DMS114 treated with DMSO at 0.1 percent for 48 hours (cell line): ENCODE measurements around the gene SORCS2.

ENCODE experiments used
- DNase-seq: peaks from one replicate; lab custom pipeline; 2025; ENCODE audit not compliant: unreplicated experiment; lab: John Stamatoyannopoulos, UW

SORCS2 gene

GRCh38 chr4:7762376-7763030 is 570.2 kb downstream of the SORCS2 start:
- no peak for DNase-seq

- DNase-seq = no peak
These were observed 570.8 kb downstream of the SORCS2 start for GRCh38 chr4:7763106-7763505.

GRCh38 chr4:7763788-7764187 is 571.5 kb downstream of the SORCS2 start:
- no peak for DNase-seq

GRCh38 chr4:7764466-7764865 is 572.1 kb downstream of the SORCS2 start:
- DNase-seq = no peak

- no peak for DNase-seq
These were observed 573.3 kb downstream of the SORCS2 start for GRCh38 chr4:7765666-7766065.

GRCh38 chr4:7766086-7766485 is 573.7 kb downstream of the SORCS2 start:
- DNase-seq = no peak

GRCh38 chr4:7766661-7767345 is 574.5 kb downstream of the SORCS2 start:
- DNase-seq = no peak

GRCh38 chr4:7767526-7767925 is 575.2 kb downstream of the SORCS2 start:
- no peak for DNase-seq

- DNase-seq = no peak
These were observed 575.6 kb downstream of the SORCS2 start for GRCh38 chr4:7767966-7768365.

GRCh38 chr4:7768736-7769135 is 576.4 kb downstream of the SORCS2 start:
- no peak for DNase-seq

- no peak for DNase-seq
These were observed 577.3 kb downstream of the SORCS2 start for GRCh38 chr4:7769396-7770223.

- DNase-seq = peak; percentile 1
These were observed 578.1 kb downstream of the SORCS2 start for GRCh38 chr4:7770224-7771050.

GRCh38 chr4:7771056-7771455 is 578.7 kb downstream of the SORCS2 start:
- no peak for DNase-seq

- no peak for DNase-seq
These were observed 579.5 kb downstream of the SORCS2 start for GRCh38 chr4:7771541-7772507.

- DNase-seq = no peak
These were observed 580.5 kb downstream of the SORCS2 start for GRCh38 chr4:7772711-7773385.

GRCh38 chr4:7773401-7774180 is 581.3 kb downstream of the SORCS2 start:
- no peak for DNase-seq

- no peak for DNase-seq
These were observed 582.3 kb downstream of the SORCS2 start for GRCh38 chr4:7774301-7775294.
